ENCODE data around the gene ZCCHC10.
A peak's percentile ranks its signal among the peaks of the same experiment; 100 is the strongest.
"Not testable (repeated sequence)": the region's sequence is repeated elsewhere in the genome, so short reads cannot be mapped to it uniquely, and the experiment has no call there.

ZCCHC10 gene

GRCh38 chr5:132979367-132979940 is 46.9 kb downstream of the ZCCHC10 start:
- peak; percentile 11 for DNase-seq (ENCODE audit: low read depth, low spot score)

GRCh38 chr5:132976852-132977251 is 49.5 kb downstream of the ZCCHC10 start:
- no peak overlapping the region for H3K4me3 ChIP-seq (ENCODE audit: low read depth, low read length)
- no peak for TF ChIP-seq CTCF (IDR thresholded peaks at IDR 0.05; ENCODE audit: low read depth, low read length)
- in situ Hi-C loops (cut with HindIII; ENCODE audit: low sequenced_read_pairs): no loop called here
- no peak for DNase-seq (ENCODE audit: low read depth, low spot score)

More at GRCh38 chr5:132979367-132979940, 46.9 kb downstream of the ZCCHC10 start:
- in situ Hi-C loops (cut with HindIII; ENCODE audit: low sequenced_read_pairs): no loop called here
- no peak overlapping the region for H3K4me3 ChIP-seq (ENCODE audit: low read depth, low read length)
- no peak for TF ChIP-seq CTCF (IDR thresholded peaks at IDR 0.05; ENCODE audit: low read depth, low read length)

- DNase-seq (ENCODE audit: low read depth, low spot score); in situ Hi-C loops (cut with HindIII; ENCODE audit: low sequenced_read_pairs); H3K4me3 ChIP-seq (ENCODE audit: low read depth, low read length): not testable (repeated sequence)
Measured at GRCh38 chr5:132972436-132972828, 53.9 kb downstream of the ZCCHC10 start.

GRCh38 chr5:132971483-132972435 is 54.6 kb downstream of the ZCCHC10 start:
- H3K4me3 ChIP-seq (ENCODE audit: low read depth, low read length): no peak overlapping the region
- in situ Hi-C loops (cut with HindIII; ENCODE audit: low sequenced_read_pairs): no loop called here
- TF ChIP-seq CTCF (IDR thresholded peaks at IDR 0.05; ENCODE audit: low read depth, low read length): no peak
- no peak for DNase-seq (ENCODE audit: low read depth, low spot score)

GRCh38 chr5:132965120-132965519 is 61.2 kb downstream of the ZCCHC10 start:
- TF ChIP-seq CTCF (IDR thresholded peaks at IDR 0.05; ENCODE audit: low read depth, low read length): no peak
- DNase-seq (ENCODE audit: low read depth, low spot score): no peak
- no peak overlapping the region for H3K4me3 ChIP-seq (ENCODE audit: low read depth, low read length)
- in situ Hi-C loops (cut with HindIII; ENCODE audit: low sequenced_read_pairs): no loop called here

GRCh38 chr5:132963171-132964104 is 62.9 kb downstream of the ZCCHC10 start, which contains the start of gene AFF4:
AFF4 (minus strand) TSS chr5:132963634; CDS start chr5:132937189, 26,445 bp downstream.
- TF ChIP-seq CTCF (IDR thresholded peaks at IDR 0.05; ENCODE audit: low read depth, low read length): no peak
- in situ Hi-C loops (cut with HindIII; ENCODE audit: low sequenced_read_pairs): no loop called here
- H3K4me3 ChIP-seq (ENCODE audit: low read depth, low read length): peak within 1 kb of the TSS; percentile 94
- peak; percentile 97 for DNase-seq (ENCODE audit: low read depth, low spot score)

Measured in astrocyte of the spinal cord (primary cell).